Fibroblast of pulmonary artery (primary cell): ENCODE measurements around the gene CRYBA4.

Source experiments
- DNase-seq: peaks from one replicate; pipeline ENCODE4 v3.0.0-alpha.2; 2010; ENCODE audit warnings: low read depth
- H3K4me3 ChIP-seq: replicated peaks from 2 replicates; pipeline ENCODE4 v1.5.1; 2011; ENCODE audit warnings: low read depth, mild to moderate bottlenecking, control low read depth, low read length, moderate library complexity
- CTCF ChIP-seq: IDR thresholded peaks from 2 replicates; pipeline ENCODE4 v1.5.1; 2011; ENCODE audit warnings: mild to moderate bottlenecking, control low read depth, low read length, inconsistent platforms; ENCODE audit errors: missing control alignments

Gene CRYBA4

GRCh38 chr22:26660356-26660755 is 38.6 kb downstream of the CRYBA4 start:
- DNase-seq, result no peak
- TF ChIP-seq CTCF, result no peak

DNA sequence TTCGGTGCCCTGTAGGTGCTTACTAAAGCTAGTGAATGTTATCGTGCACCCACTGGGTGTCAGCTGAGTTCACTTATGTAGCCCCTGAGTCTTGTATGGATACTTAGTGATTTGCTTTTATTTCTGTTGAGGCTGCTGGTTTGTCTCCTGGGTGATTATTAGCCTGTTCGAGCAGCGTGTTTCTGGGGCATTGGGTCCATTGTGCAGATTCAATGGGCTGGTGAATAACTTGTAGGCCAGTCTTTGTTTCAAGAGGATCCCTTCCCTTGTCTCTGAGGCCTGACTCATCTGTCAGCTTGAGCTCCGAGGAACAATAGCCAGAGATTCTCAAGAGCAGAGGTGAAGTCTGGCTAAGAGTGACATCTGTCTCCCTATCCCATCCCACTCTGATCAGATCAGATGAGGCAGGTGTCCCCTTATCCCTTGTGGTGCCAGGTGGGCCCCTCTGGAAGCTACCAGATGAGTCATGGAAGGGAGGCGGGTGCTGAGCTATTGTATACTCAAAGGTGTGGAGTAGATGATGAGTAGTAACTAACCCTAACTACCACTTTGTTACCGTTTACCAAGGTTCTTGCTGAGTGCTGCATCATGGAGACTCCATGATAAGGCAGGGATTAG is 39.3 kb downstream of the CRYBA4 start:
- no peak for TF ChIP-seq CTCF
- DNase-seq, result no peak
- H3K4me3 ChIP-seq, result no peak overlapping the region

More at GRCh38 chr22:26660356-26660755, 38.6 kb downstream of the CRYBA4 start:
- H3K4me3 ChIP-seq, result no peak overlapping the region

DNA sequence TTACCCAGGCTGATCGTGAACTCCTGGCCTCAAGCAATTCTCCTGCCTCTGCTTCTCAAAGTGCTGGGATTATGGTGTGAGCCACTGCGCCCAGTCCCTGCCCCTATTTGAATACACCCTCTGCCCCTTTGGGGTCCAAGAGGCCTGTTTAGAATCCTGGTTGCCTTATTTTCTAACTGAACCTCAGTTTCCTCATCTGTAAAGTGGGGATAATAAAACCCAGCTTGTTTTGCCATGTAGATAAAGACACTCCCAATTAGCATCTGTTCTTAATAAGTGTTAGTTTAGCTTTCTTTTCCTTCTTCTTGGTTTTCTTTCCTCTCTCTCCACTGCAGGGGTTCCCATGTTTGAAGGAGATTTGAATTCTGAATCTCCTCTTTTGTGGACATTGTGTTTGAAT is 40.4 kb downstream of the CRYBA4 start:
- TF ChIP-seq CTCF, result no peak
- no peak for DNase-seq
- no peak overlapping the region for H3K4me3 ChIP-seq

- TF ChIP-seq CTCF, result no peak
- DNase-seq, result no peak
- no peak overlapping the region for H3K4me3 ChIP-seq
These were observed 41.7 kb downstream of the CRYBA4 start for GRCh38 chr22:26663374-26663923.

DNA sequence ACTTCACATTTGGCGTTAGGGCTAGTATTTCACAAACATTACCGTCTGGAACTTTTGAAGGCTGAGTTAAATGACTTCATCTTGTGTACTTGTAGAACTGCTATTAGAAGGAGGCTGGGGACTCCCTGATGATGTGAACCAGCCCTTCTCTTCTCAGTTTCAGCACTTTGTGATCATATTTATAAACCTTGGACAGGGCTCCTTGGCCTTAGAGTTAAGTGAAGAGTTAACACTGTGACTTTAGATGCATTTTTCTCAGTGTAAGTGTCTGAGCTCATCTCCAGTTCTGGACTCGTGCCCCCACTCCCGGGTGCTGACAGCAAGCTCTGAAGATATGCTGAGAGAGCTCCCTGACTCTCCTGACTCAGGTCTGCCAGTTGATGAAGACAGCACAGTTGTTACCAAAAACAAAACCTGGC is 44.1 kb downstream of the CRYBA4 start:
- DNase-seq, result no peak
- no peak for TF ChIP-seq CTCF
- H3K4me3 ChIP-seq, result no peak overlapping the region

DNA sequence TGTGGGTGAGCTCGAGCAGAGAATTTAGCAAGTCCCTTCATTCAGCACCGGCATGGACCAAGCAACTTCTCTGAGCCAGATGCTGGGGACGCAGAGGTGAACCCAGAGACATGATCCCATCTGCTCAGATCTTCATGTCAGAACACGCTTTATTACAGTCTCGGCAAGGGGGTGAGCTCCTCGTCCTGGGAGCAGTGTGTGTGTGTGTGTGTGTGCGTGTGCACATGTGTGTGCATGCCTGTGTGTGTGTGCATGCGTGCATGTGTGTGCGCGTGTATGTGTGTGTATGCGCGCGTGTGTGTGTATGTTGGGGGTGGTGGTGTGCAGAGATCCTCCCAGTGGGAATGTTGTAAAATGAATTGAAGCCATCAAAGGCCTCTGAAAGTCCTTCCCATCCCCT is 45.4 kb downstream of the CRYBA4 start:
- no peak for DNase-seq
- no peak overlapping the region for H3K4me3 ChIP-seq
- no peak for TF ChIP-seq CTCF

DNA sequence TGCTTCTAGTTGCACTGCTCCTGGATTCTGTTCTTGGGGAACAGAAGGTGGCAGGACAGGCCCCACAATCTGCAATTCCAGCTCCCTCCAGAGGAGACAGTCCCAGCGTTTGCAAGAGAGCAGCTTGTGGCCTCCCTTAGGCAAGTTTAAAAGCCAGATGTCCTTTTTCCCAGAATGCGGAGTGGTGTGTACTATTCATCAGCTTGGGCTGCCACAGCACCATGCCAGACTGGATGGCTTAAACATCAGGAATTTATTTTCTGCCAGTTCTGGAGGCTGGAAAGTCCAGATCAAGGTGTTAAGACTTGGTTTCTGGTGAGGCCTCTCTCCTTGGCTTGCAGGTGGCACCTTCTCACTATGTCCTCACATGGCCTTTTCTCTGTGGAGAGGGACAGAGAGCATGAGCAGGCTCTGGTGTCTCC is 47.3 kb downstream of the CRYBA4 start:
- peak; percentile 61 for DNase-seq
- peak; percentile 47 for TF ChIP-seq CTCF
- H3K4me3 ChIP-seq, result no peak overlapping the region
